ENCODE measurements around the gene CDH24. TPM values are rescaled to one million over a fixed set of nuclear protein-coding genes. Genes with fewer than 3 reads are reported as not detected.

CDH24 gene
- total and polyA plus RNA-seq, 9 of the 15 experiments (the other 6 are each of a cell fraction or from before 2014, with no cell fraction given) = 0.04 to 16.2 (median 4.9) TPM

GRCh38 chr14:23057757-23058653 is 685 bp upstream of the CDH24 start (continued):
- TF ChIP-seq, protein P1, sequence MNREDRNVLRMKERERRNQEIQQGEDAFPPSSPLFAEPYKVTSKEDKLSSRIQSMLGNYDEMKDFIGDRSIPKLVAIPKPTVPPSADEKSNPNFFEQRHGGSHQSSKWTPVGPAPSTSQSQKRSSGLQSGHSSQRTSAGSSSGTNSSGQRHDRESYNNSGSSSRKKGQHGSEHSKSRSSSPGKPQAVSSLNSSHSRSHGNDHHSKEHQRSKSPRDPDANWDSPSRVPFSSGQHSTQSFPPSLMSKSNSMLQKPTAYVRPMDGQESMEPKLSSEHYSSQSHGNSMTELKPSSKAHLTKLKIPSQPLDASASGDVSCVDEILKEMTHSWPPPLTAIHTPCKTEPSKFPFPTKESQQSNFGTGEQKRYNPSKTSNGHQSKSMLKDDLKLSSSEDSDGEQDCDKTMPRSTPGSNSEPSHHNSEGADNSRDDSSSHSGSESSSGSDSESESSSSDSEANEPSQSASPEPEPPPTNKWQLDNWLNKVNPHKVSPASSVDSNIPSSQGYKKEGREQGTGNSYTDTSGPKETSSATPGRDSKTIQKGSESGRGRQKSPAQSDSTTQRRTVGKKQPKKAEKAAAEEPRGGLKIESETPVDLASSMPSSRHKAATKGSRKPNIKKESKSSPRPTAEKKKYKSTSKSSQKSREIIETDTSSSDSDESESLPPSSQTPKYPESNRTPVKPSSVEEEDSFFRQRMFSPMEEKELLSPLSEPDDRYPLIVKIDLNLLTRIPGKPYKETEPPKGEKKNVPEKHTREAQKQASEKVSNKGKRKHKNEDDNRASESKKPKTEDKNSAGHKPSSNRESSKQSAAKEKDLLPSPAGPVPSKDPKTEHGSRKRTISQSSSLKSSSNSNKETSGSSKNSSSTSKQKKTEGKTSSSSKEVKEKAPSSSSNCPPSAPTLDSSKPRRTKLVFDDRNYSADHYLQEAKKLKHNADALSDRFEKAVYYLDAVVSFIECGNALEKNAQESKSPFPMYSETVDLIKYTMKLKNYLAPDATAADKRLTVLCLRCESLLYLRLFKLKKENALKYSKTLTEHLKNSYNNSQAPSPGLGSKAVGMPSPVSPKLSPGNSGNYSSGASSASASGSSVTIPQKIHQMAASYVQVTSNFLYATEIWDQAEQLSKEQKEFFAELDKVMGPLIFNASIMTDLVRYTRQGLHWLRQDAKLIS (CRISPR knock-in tag; IDR thresholded peaks at IDR 0.05) = peak; percentile 61; the same call in 1 of the 2 replicates
- TF ChIP-seq NFIC (IDR thresholded peaks at IDR 0.05) (peak; percentile 24; the same call in 1 of the 2 replicates), SPI1 (IDR thresholded peaks at IDR 0.05; ENCODE audit: borderline replicate concordance, low read depth, low read length) (no peak), SUPT5H (IDR thresholded peaks at IDR 0.05) (peak; percentile 67), CHD2 (IDR thresholded peaks at IDR 0.05; ENCODE audit: low read depth, low read length) (no peak), POLR2A (conservative IDR thresholded peaks at IDR 0.05) (peak; percentile 67), KDM5B (IDR thresholded peaks at IDR 0.05; ENCODE audit: insufficient replicate concordance, low read depth, low read length) (no peak), ARID2 (IDR thresholded peaks at IDR 0.05) (peak; percentile 48; the same call in 1 of the 2 replicates), SMC3 (conservative IDR thresholded peaks at IDR 0.05; ENCODE audit: insufficient read depth, low read depth, low read length) (peak; percentile 98), SMAD4 (CRISPR knock-in tag; conservative IDR thresholded peaks at IDR 0.05) (peak; percentile 77; the same call in 1 of the 2 replicates), EP400 (IDR thresholded peaks at IDR 0.05) (no peak), TBL1XR1 (IDR thresholded peaks at IDR 0.05; ENCODE audit: low read length in 2 of 2) (peak in 1 of 2 experiments; percentile 46; a peak in 1 of 4 replicates), ZEB2 (IDR thresholded peaks at IDR 0.05) (0 out of 2 replicates have a peak, but pooled peaks have one; percentile 41), HDAC1 (IDR thresholded peaks at IDR 0.05) (0 out of 4 replicates have a peak, but pooled peaks of 1 of the 2 experiments have one; percentile 22), TFAP4 (CRISPR knock-in tag; IDR thresholded peaks at IDR 0.05; ENCODE audit: borderline replicate concordance) (peak; percentile 76)
- TF ChIP-seq, protein P2, sequence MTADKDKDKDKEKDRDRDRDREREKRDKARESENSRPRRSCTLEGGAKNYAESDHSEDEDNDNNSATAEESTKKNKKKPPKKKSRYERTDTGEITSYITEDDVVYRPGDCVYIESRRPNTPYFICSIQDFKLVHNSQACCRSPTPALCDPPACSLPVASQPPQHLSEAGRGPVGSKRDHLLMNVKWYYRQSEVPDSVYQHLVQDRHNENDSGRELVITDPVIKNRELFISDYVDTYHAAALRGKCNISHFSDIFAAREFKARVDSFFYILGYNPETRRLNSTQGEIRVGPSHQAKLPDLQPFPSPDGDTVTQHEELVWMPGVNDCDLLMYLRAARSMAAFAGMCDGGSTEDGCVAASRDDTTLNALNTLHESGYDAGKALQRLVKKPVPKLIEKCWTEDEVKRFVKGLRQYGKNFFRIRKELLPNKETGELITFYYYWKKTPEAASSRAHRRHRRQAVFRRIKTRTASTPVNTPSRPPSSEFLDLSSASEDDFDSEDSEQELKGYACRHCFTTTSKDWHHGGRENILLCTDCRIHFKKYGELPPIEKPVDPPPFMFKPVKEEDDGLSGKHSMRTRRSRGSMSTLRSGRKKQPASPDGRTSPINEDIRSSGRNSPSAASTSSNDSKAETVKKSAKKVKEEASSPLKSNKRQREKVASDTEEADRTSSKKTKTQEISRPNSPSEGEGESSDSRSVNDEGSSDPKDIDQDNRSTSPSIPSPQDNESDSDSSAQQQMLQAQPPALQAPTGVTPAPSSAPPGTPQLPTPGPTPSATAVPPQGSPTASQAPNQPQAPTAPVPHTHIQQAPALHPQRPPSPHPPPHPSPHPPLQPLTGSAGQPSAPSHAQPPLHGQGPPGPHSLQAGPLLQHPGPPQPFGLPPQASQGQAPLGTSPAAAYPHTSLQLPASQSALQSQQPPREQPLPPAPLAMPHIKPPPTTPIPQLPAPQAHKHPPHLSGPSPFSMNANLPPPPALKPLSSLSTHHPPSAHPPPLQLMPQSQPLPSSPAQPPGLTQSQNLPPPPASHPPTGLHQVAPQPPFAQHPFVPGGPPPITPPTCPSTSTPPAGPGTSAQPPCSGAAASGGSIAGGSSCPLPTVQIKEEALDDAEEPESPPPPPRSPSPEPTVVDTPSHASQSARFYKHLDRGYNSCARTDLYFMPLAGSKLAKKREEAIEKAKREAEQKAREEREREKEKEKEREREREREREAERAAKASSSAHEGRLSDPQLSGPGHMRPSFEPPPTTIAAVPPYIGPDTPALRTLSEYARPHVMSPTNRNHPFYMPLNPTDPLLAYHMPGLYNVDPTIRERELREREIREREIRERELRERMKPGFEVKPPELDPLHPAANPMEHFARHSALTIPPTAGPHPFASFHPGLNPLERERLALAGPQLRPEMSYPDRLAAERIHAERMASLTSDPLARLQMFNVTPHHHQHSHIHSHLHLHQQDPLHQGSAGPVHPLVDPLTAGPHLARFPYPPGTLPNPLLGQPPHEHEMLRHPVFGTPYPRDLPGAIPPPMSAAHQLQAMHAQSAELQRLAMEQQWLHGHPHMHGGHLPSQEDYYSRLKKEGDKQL (CRISPR knock-in tag; IDR thresholded peaks at IDR 0.05; ENCODE audit: borderline replicate concordance) = 0 out of 2 replicates have a peak, but pooled peaks have one; percentile 61
